AG04449 (cell line): ENCODE measurements around the gene AGK.

Experiments
- CTCF ChIA-PET: fragments of 350-600 bp; formaldehyde crosslinking; extraction: SDS; loops from one replicate; lab custom pipeline; 2021; ENCODE audit warnings: antibody characterized with exemption; lab: Yijun Ruan, JAX
- POLR2A ChIA-PET: fragments of 400-600, 350-600 bp; formaldehyde crosslinking; extraction: SDS; loops from one replicate; lab custom pipeline; 2020; ENCODE audit warnings: antibody characterized with exemption, inconsistent platforms; lab: Yijun Ruan, JAX
- DNase-seq: peaks from one replicate; pipeline ENCODE4 v3.0.0-alpha.2; 2010; ENCODE audit warnings: low read depth, low spot score
- H3K4me3 ChIP-seq: 2 replicates; pipeline ENCODE4 v1.5.1; 2011; ENCODE audit warnings: low read depth, mild to moderate bottlenecking, control low read depth, low read length
- CTCF ChIP-seq: IDR thresholded peaks from one replicate; pipeline ENCODE4 v1.5.1; 2011; ENCODE audit warnings: mild to moderate bottlenecking, moderate library complexity, low read length, control low read depth, inconsistent platforms; ENCODE audit not compliant: insufficient read depth; ENCODE audit errors: missing control alignments

Gene AGK

GRCh38 chr7:141568227-141568626 is 17.0 kb downstream of the AGK start:
- DNase-seq = no peak
- H3K4me3 ChIP-seq = no peak overlapping the region
- no peak for TF ChIP-seq CTCF
- CTCF ChIA-PET = no interaction called here
- POLR2A ChIA-PET = no interaction called here

GRCh38 chr7:141571059-141571458 is 19.8 kb downstream of the AGK start:
- no peak for TF ChIP-seq CTCF
- no peak overlapping the region for H3K4me3 ChIP-seq
- DNase-seq = no peak
- CTCF ChIA-PET = interaction anchor here (1.7 kb wide), 1 partner anchor 38 kb away, joined by 5 read pairs; no protein-coding TSS in a partner anchor
- POLR2A ChIA-PET = no interaction called here

- ChIA-PET CTCF (interaction anchor here (1.7 kb wide), 1 partner anchor 39 kb away, joined by 5 read pairs; no protein-coding TSS in a partner anchor), POLR2A (no interaction called here)
- no peak overlapping the region for H3K4me3 ChIP-seq
- no peak for TF ChIP-seq CTCF
- no peak for DNase-seq
Measured at GRCh38 chr7:141572175-141572574, 21.0 kb downstream of the AGK start.

- POLR2A ChIA-PET = no interaction called here
- TF ChIP-seq CTCF = no peak
- H3K4me3 ChIP-seq = no peak overlapping the region
- DNase-seq = no peak
- CTCF ChIA-PET = interaction anchor here (0.9 kb wide), 1 partner anchor 9 kb away, joined by 4 read pairs; no protein-coding TSS in a partner anchor
Measured at GRCh38 chr7:141573511-141573910, 22.3 kb downstream of the AGK start.

GRCh38 chr7:141575164-141575563 is 24.0 kb downstream of the AGK start:
- ChIA-PET POLR2A (no interaction called here), CTCF (interaction anchor here (1.0 to 1.6 kb wide), 3 partner anchors 13 to 79 kb away, joined by 4 read pairs; no protein-coding TSS in a partner anchor)
- H3K4me3 ChIP-seq = no peak overlapping the region
- DNase-seq = no peak
- TF ChIP-seq CTCF = no peak

- no peak for TF ChIP-seq CTCF
- no peak overlapping the region for H3K4me3 ChIP-seq
- ChIA-PET POLR2A (no interaction called here), CTCF (interaction anchor here (1.6 kb wide), 1 partner anchor 78 kb away, joined by 4 read pairs; no protein-coding TSS in a partner anchor)
- DNase-seq = no peak
Measured at GRCh38 chr7:141575654-141576448, 24.6 kb downstream of the AGK start.
